T-helper 17 cell (primary cell): ENCODE measurements around the gene ATP11A. TPM values are rescaled to one million over a fixed set of nuclear protein-coding genes. Genes with fewer than 3 reads are reported as not detected.

Experiments
- ATAC-seq: fragments of 150-1000 bp; cut with Tn5 transposase; 2 replicates; pipeline ENCODE4 v1.10.0; 2021; ENCODE audit warnings: mild to moderate bottlenecking, moderate library complexity
- DNase-seq, 3 donors: peaks; one replicate each; pipeline versions ENCODE4 v3.0.0 to v3.0.0-alpha.2; 2020 to 2021
- H3K9me3 ChIP-seq: one replicate; pipeline ENCODE4 v1.7.0; 2013; ENCODE audit warnings: low read length, mild to moderate bottlenecking; ENCODE audit not compliant: control insufficient read depth, poor library complexity, severe bottlenecking
- H3K27ac Mint-ChIP-seq: one replicate; pipeline ENCODE4 v1.8.0; 2022; ENCODE audit warnings: mild to moderate bottlenecking, moderate library complexity, mixed read lengths
- H3K27me3 Mint-ChIP-seq: one replicate; pipeline ENCODE4 v1.8.0; 2022; ENCODE audit warnings: mixed read lengths
- H3K36me3 Mint-ChIP-seq: one replicate; pipeline ENCODE4 v1.8.0; 2022; ENCODE audit warnings: low read depth, mixed read lengths
- H3K4me1 Mint-ChIP-seq: one replicate; pipeline ENCODE4 v1.8.0; 2022; ENCODE audit warnings: mild to moderate bottlenecking, mixed read lengths
- H3K4me3 Mint-ChIP-seq: one replicate; pipeline ENCODE4 v1.8.0; 2022; ENCODE audit warnings: mild to moderate bottlenecking, moderate library complexity, mixed read lengths
- total RNA-seq, 4 donors: library from RNA in 2 of 4; stranded (reverse) in 2 of 4; gene quantifications; one replicate each; pipeline ENCODE4 v1.2.3 and lab custom pipeline; 2022 to 2026

ATP11A gene
- total RNA-seq, 2 donors from 2014 or later = 56.8 to 79.5 TPM

GRCh38 chr13:112806739-112807652 is 117.2 kb downstream of the ATP11A start:
- no peaks in the 10 kb centered on the region for H3K9me3 ChIP-seq
- Mint-ChIP-seq H3K4me1 (no peaks in the 10 kb centered on the region), H3K4me3 (no peak overlapping the region), H3K27ac (peak overlapping the region; percentile 53), H3K27me3 (no peaks in the 10 kb centered on the region), H3K36me3 (peaks cover 2% of the 10 kb centered on the region)
- no peak for ATAC-seq
- no peak for DNase-seq

- no peaks in the 10 kb centered on the region for H3K9me3 ChIP-seq
- Mint-ChIP-seq H3K36me3 (peaks cover 2% of the 10 kb centered on the region), H3K4me3 (no peak overlapping the region), H3K27me3 (no peaks in the 10 kb centered on the region), H3K4me1 (no peaks in the 10 kb centered on the region), H3K27ac (no peak overlapping the region)
- ATAC-seq (no peak), DNase-seq (no peak)
Observed at GRCh38 chr13:112807653-112808376, 118.0 kb downstream of the ATP11A start.

GRCh38 chr13:112808377-112809140 is 118.7 kb downstream of the ATP11A start:
- DNase-seq (no peak), ATAC-seq (no peak)
- Mint-ChIP-seq H3K4me3 (no peak overlapping the region), H3K36me3 (peaks cover 2% of the 10 kb centered on the region), H3K27me3 (no peaks in the 10 kb centered on the region), H3K4me1 (no peaks in the 10 kb centered on the region), H3K27ac (peak overlapping the region; percentile 53)
- H3K9me3 ChIP-seq = no peaks in the 10 kb centered on the region

- H3K27ac Mint-ChIP-seq = no peak overlapping the region
- ATAC-seq (no peak), DNase-seq (no peak)
- no peaks in the 10 kb centered on the region for H3K27me3 Mint-ChIP-seq
- H3K9me3 ChIP-seq = no peaks in the 10 kb centered on the region
- no peaks in the 10 kb centered on the region for H3K4me1 Mint-ChIP-seq
- peaks cover 5% of the 10 kb centered on the region for H3K36me3 Mint-ChIP-seq
- H3K4me3 Mint-ChIP-seq = no peak overlapping the region
Observed at GRCh38 chr13:112809332-112810315, 119.8 kb downstream of the ATP11A start.

- Mint-ChIP-seq H3K27me3 (no peaks in the 10 kb centered on the region), H3K4me1 (peaks cover 5% of the 10 kb centered on the region), H3K36me3 (peaks cover 9% of the 10 kb centered on the region), H3K27ac (no peak overlapping the region), H3K4me3 (no peak overlapping the region)
- no peaks in the 10 kb centered on the region for H3K9me3 ChIP-seq
- DNase-seq = no peak
- no peak for ATAC-seq
Observed at GRCh38 chr13:112810608-112811007, 120.8 kb downstream of the ATP11A start.

- no peak for ATAC-seq
- no peaks in the 10 kb centered on the region for H3K9me3 ChIP-seq
- peaks cover 13% of the 10 kb centered on the region for H3K36me3 Mint-ChIP-seq
- DNase-seq = no peak
- H3K27me3 Mint-ChIP-seq = no peaks in the 10 kb centered on the region
- H3K4me1 Mint-ChIP-seq = peaks cover 5% of the 10 kb centered on the region
- no peak overlapping the region for H3K4me3 Mint-ChIP-seq
- H3K27ac Mint-ChIP-seq = no peak overlapping the region
Observed at GRCh38 chr13:112812306-112813055, 122.6 kb downstream of the ATP11A start.

- no peak overlapping the region for H3K27ac Mint-ChIP-seq
- no peaks in the 10 kb centered on the region for H3K27me3 Mint-ChIP-seq
- no peaks in the 10 kb centered on the region for H3K9me3 ChIP-seq
- H3K36me3 Mint-ChIP-seq = peaks cover 13% of the 10 kb centered on the region
- no peak overlapping the region for H3K4me3 Mint-ChIP-seq
- DNase-seq = no peak
- peaks cover 5% of the 10 kb centered on the region for H3K4me1 Mint-ChIP-seq
- no peak for ATAC-seq
Observed at GRCh38 chr13:112813552-112813951, 123.7 kb downstream of the ATP11A start.

GRCh38 chr13:112814905-112815585 is 125.2 kb downstream of the ATP11A start:
- peak overlapping the region; percentile 45 for H3K27ac Mint-ChIP-seq
- no peak overlapping the region for H3K4me3 Mint-ChIP-seq
- ATAC-seq (no peak), DNase-seq (no peak)
- H3K27me3 Mint-ChIP-seq = no peaks in the 10 kb centered on the region
- peaks cover 5% of the 10 kb centered on the region for H3K4me1 Mint-ChIP-seq
- no peaks in the 10 kb centered on the region for H3K9me3 ChIP-seq
- H3K36me3 Mint-ChIP-seq = peaks cover 11% of the 10 kb centered on the region

GRCh38 chr13:112815871-112816270 is 126.0 kb downstream of the ATP11A start:
- H3K36me3 Mint-ChIP-seq = peaks cover 11% of the 10 kb centered on the region
- no peak overlapping the region for H3K4me3 Mint-ChIP-seq
- no peaks in the 10 kb centered on the region for H3K9me3 ChIP-seq
- no peak overlapping the region for H3K27ac Mint-ChIP-seq
- peaks cover 5% of the 10 kb centered on the region for H3K4me1 Mint-ChIP-seq
- no peaks in the 10 kb centered on the region for H3K27me3 Mint-ChIP-seq
- no peak for DNase-seq
- no peak for ATAC-seq

- peaks cover 5% of the 10 kb centered on the region for H3K4me1 Mint-ChIP-seq
- no peak overlapping the region for H3K4me3 Mint-ChIP-seq
- peaks cover 11% of the 10 kb centered on the region for H3K36me3 Mint-ChIP-seq
- H3K27ac Mint-ChIP-seq = no peak overlapping the region
- no peaks in the 10 kb centered on the region for H3K9me3 ChIP-seq
- H3K27me3 Mint-ChIP-seq = no peaks in the 10 kb centered on the region
- DNase-seq = no peak
- no peak for ATAC-seq
Observed at GRCh38 chr13:112818040-112818697, 128.3 kb downstream of the ATP11A start.

GRCh38 chr13:112818698-112819045 is 128.8 kb downstream of the ATP11A start:
- H3K9me3 ChIP-seq = no peaks in the 10 kb centered on the region
- ATAC-seq = no peak
- Mint-ChIP-seq H3K4me1 (peaks cover 5% of the 10 kb centered on the region), H3K27ac (no peak overlapping the region), H3K36me3 (peaks cover 11% of the 10 kb centered on the region), H3K4me3 (no peak overlapping the region), H3K27me3 (no peaks in the 10 kb centered on the region)
- DNase-seq = no peak
